Activated CD4-positive, alpha-beta memory T cell treated with anti-CD3 and anti-CD28 coated beads for 36 hours (primary cell): ENCODE results near the gene FGGY. TPM values are rescaled to one million over a fixed set of nuclear protein-coding genes. Genes with fewer than 3 reads are reported as not detected.
"Not testable (repeated sequence)": the region's sequence is repeated elsewhere in the genome, so short reads cannot be mapped to it uniquely, and the experiment has no call there.

Source experiments
- CTCF ChIA-PET: fragments of 350-600 bp; sonication (Branson Sonifier 250); formaldehyde crosslinking; loops from one replicate; lab custom pipeline; 2021; ENCODE audit warnings: antibody characterized with exemption, inconsistent platforms; lab: Charles Lee
- POLR2A ChIA-PET: fragments of 350-600 bp; sonication (Branson Sonifier 250); formaldehyde crosslinking; loops from one replicate; lab custom pipeline; 2021; ENCODE audit warnings: antibody characterized with exemption; lab: Charles Lee
- DNase-seq: peaks from one replicate; pipeline ENCODE4 v3.0.0-alpha.2; 2020
- H3K27ac Mint-ChIP-seq: one replicate; pipeline ENCODE4 v1.8.0; 2021; ENCODE audit warnings: mixed read lengths
- H3K27me3 Mint-ChIP-seq: one replicate; pipeline ENCODE4 v1.8.0; 2021; ENCODE audit warnings: mixed read lengths
- H3K36me3 Mint-ChIP-seq: one replicate; pipeline ENCODE4 v1.8.0; 2021; ENCODE audit warnings: mixed read lengths
- H3K4me1 Mint-ChIP-seq: one replicate; pipeline ENCODE4 v1.8.0; 2021; ENCODE audit warnings: low read depth, mixed read lengths
- H3K4me3 Mint-ChIP-seq: one replicate; pipeline ENCODE4 v1.8.0; 2021; ENCODE audit warnings: mild to moderate bottlenecking, mixed read lengths
- H3K9me3 Mint-ChIP-seq: one replicate; pipeline ENCODE4 v1.8.0; 2021; ENCODE audit warnings: mixed read lengths
- intact Hi-C: fragments of 100-400 bp; cut with micrococcal nuclease; formaldehyde crosslinking; loops from one replicate; pipeline ENCODE4 v1.15.1; 2023
- total RNA-seq, 2 experiments: library from RNA; stranded (reverse); gene quantifications; one replicate each; pipeline ENCODE4 v1.2.3, GENCODE V29; 2021

FGGY gene
- total RNA-seq, 2 experiments from 2014 or later: 10.2 TPM

DNA sequence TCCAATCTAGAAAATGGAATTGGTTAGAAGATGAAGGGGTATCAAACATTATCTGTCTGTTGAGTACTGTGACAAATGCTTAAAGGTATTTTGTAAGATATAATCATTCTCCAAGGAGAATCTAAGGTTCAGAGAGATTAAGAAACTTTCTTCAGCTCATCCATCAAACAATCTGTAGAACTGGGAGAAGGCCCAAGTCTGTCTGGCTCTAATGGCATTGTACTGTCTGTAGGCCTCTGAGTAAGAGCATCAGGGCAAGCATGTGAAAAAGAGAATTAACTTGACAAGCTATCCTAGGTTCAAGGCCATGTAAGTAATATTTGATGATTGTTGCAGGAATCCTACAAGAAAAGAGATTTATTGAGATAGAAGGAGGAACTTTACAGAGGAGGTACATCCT is 5.3 kb upstream of the FGGY start:
- no peak overlapping the region for H3K27ac Mint-ChIP-seq
- H3K4me1 Mint-ChIP-seq: peaks cover 5% of the 10 kb centered on the region
- CTCF ChIA-PET: interaction anchor here (0.6 kb wide), 1 partner anchor 530 kb away, joined by 3 read pairs; no protein-coding TSS in a partner anchor
- no peaks in the 10 kb centered on the region for H3K27me3 Mint-ChIP-seq
- H3K4me3 Mint-ChIP-seq: no peak overlapping the region
- POLR2A ChIA-PET: no interaction called here
- no peaks in the 10 kb centered on the region for H3K9me3 Mint-ChIP-seq
- no peak for DNase-seq
- intact Hi-C loops: loop anchor here (10.0 kb wide), 2 partner anchors 147 to 267 kb away; no protein-coding TSS in a partner anchor
- no peaks in the 10 kb centered on the region for H3K36me3 Mint-ChIP-seq

DNA sequence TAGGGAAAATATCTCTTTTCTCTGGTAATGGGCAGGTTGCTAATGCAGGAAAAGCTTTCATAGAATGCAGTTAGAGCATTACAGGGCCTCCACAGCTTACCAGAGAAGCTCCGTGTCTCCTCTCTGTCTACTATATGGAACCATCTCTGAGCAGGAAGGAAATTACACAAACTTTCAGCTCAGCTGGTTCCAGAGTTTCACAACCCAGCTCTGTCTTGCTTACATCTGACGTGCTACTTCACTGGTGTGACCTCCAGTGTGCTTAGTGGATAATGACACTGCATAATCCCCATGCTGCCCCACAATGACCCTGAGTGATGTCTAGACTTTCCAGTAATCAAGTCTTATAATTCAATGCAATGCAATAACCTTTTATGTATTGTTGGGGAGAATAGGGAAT is 4.3 kb upstream of the FGGY start:
- H3K27me3 Mint-ChIP-seq: no peaks in the 10 kb centered on the region
- ChIA-PET CTCF (no interaction called here), POLR2A (no interaction called here)
- no peak overlapping the region for H3K27ac Mint-ChIP-seq
- no peaks in the 10 kb centered on the region for H3K9me3 Mint-ChIP-seq
- H3K4me1 Mint-ChIP-seq: peaks cover 5% of the 10 kb centered on the region
- no peak overlapping the region for H3K4me3 Mint-ChIP-seq
- intact Hi-C loops: loop anchor here (10.0 kb wide), 2 partner anchors 148 to 268 kb away; no protein-coding TSS in a partner anchor
- no peak for DNase-seq
- H3K36me3 Mint-ChIP-seq: no peaks in the 10 kb centered on the region

DNA sequence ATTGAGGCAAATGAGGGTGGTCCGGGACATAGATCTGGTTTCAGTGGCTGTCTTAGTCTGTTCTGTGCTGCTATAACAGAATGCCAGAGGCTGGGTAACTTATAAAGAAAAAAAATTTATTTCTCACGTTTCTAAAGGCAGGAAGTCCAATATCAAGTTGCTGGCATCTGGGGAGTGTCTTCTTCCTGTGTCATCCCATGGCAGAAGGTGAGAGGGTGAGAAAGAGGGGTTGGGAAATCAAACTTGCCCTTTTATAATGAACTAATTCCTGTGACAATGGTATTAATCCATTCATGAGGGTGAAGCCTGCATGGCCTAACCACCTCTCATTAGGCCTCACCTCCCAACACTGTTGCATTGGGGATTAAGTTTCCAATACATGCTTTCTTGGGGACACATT is 3.7 kb upstream of the FGGY start:
- Mint-ChIP-seq H3K9me3 (no peaks in the 10 kb centered on the region), H3K27me3 (no peaks in the 10 kb centered on the region), H3K36me3 (no peaks in the 10 kb centered on the region), H3K4me1 (peaks cover 10% of the 10 kb centered on the region), H3K27ac (no peak overlapping the region), H3K4me3 (no peak overlapping the region)
- intact Hi-C loops: loop anchor here (10.0 kb wide), 2 partner anchors 148 to 268 kb away; no protein-coding TSS in a partner anchor
- CTCF ChIA-PET: no interaction called here
- POLR2A ChIA-PET: no interaction called here
- no peak for DNase-seq

DNA sequence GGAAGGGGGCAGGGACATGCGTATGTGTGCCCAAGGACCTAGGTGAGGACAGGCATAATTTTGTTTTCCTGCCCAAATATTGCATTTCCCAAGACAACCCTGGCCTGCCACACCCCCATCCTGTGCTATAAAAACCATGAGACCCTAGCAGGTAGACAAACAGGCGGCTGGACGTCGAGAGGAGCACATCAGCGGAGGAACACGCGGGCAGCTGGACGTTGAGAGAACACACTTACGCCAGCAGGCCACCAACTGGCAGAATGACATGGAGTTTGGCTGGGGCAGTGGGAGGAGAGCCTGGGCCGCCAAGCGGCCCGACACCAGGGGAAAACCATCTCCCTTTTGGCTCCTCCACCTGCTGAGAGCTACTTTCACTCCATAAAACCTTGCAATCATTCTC is 3.0 kb upstream of the FGGY start:
- Mint-ChIP-seq H3K27me3 (no peaks in the 10 kb centered on the region), H3K4me3 (no peak overlapping the region), H3K27ac (no peak overlapping the region), H3K36me3 (no peaks in the 10 kb centered on the region), H3K4me1 (peaks cover 13% of the 10 kb centered on the region), H3K9me3 (no peaks in the 10 kb centered on the region)
- no peak for DNase-seq
- ChIA-PET POLR2A (no interaction called here), CTCF (no interaction called here)
- intact Hi-C loops: loop anchor here (10.0 kb wide), 2 partner anchors 149 to 269 kb away; no protein-coding TSS in a partner anchor

DNA sequence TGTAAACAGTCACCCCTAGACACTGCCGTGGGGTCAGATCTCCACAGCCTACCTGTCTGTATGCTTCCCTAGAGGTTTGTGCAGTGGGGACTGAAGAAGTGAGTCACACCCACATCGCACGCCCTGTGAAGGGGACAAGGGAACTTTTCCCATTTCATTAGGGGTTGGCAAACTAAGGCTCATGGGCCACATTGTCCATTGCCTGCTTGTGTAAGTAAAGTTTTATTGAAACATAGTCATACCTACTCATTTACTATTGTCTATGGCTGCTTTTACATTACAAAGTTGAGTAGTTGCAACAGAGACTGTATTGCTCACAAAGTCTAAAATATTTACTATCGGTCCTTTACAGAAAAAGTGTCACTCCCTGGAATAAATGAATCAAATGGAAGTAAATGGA is 2.5 kb upstream of the FGGY start:
- Mint-ChIP-seq H3K27ac (no peak overlapping the region), H3K27me3 (no peaks in the 10 kb centered on the region), H3K4me1 (peaks cover 13% of the 10 kb centered on the region), H3K9me3 (no peaks in the 10 kb centered on the region), H3K4me3 (no peak overlapping the region), H3K36me3 (no peaks in the 10 kb centered on the region)
- POLR2A ChIA-PET: no interaction called here
- CTCF ChIA-PET: no interaction called here
- DNase-seq: no peak
- intact Hi-C loops: loop anchor here (10.0 kb wide), 2 partner anchors 150 to 270 kb away; no protein-coding TSS in a partner anchor

DNA sequence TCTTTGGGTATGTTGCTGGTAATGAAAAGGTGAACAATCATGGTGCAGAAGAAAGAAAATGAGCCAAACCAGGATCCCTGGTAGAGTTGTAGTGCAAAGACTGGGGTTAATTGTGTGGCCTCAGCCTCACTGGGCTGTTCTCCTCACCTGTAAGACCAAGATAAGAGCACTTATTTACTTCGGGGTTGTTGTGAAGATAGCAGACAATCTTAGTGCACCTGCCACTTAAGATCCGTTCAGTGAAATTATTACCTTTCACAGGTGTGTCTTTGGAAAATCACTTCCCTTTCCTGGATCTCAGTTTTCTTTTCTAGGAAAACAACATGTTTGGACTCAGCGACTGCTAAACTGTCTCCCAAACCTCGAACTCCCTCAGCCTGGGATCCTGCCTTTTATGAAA is 1.3 kb upstream of the FGGY start:
- H3K4me3 Mint-ChIP-seq: peak overlapping the region; percentile 79
- POLR2A ChIA-PET: interaction anchor here (1.4 kb wide), 1 partner anchor 512 kb away, joined by 4 read pairs; the partner anchor contains the start of gene JUN
- no peaks in the 10 kb centered on the region for H3K36me3 Mint-ChIP-seq
- intact Hi-C loops: loop anchor here (1.0 to 10.0 kb wide), 7 partner anchors 33 to 519 kb away; partner anchors contain the start of genes HOOK1 and JUN
- no peaks in the 10 kb centered on the region for H3K9me3 Mint-ChIP-seq
- H3K27ac Mint-ChIP-seq: no peak overlapping the region
- DNase-seq: no peak
- no peaks in the 10 kb centered on the region for H3K27me3 Mint-ChIP-seq
- CTCF ChIA-PET: interaction anchor here (2.0 kb wide), 1 partner anchor 464 kb away, joined by 6 read pairs; no protein-coding TSS in a partner anchor
- H3K4me1 Mint-ChIP-seq: peaks cover 13% of the 10 kb centered on the region

DNA sequence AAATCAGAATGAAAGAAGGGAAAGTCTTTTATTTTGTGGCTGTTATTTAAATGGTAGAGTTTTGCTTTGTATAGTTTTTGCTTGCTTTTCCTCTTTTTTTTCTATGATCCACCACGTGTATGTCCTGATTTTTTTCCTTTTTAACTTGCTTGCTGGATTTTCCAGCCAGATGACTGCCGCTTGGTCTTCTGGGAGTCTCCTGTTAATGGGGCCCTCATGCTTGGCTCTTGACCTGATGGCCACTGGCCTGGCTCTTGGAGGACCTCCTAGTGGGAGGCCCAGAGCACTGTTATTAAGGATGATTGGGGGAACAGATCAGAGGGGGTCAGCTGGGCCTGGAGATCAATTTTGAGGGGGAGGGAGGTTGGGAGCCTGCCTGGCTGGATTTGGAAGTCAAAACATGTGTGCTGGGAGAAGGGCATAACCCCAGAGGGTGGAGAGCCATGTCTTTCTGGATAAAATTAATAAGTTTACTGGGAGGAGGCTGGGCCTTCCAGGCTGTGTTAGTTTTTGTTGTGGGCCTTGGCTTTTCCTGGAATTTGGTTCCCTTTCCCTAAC is 1.2 kb downstream of the FGGY start:
- no peaks in the 10 kb centered on the region for H3K27me3 Mint-ChIP-seq
- POLR2A ChIA-PET: no interaction called here
- DNase-seq: no peak
- CTCF ChIA-PET: no interaction called here
- no peak overlapping the region for H3K27ac Mint-ChIP-seq
- peaks cover 6% of the 10 kb centered on the region for H3K36me3 Mint-ChIP-seq
- intact Hi-C loops: loop anchor here (10.0 kb wide), 2 partner anchors 153 to 273 kb away; no protein-coding TSS in a partner anchor
- peaks cover 11% of the 10 kb centered on the region for H3K4me1 Mint-ChIP-seq
- H3K9me3 Mint-ChIP-seq: peaks cover under 1% of the 10 kb centered on the region
- peak overlapping the region; percentile 41 for H3K4me3 Mint-ChIP-seq

DNA sequence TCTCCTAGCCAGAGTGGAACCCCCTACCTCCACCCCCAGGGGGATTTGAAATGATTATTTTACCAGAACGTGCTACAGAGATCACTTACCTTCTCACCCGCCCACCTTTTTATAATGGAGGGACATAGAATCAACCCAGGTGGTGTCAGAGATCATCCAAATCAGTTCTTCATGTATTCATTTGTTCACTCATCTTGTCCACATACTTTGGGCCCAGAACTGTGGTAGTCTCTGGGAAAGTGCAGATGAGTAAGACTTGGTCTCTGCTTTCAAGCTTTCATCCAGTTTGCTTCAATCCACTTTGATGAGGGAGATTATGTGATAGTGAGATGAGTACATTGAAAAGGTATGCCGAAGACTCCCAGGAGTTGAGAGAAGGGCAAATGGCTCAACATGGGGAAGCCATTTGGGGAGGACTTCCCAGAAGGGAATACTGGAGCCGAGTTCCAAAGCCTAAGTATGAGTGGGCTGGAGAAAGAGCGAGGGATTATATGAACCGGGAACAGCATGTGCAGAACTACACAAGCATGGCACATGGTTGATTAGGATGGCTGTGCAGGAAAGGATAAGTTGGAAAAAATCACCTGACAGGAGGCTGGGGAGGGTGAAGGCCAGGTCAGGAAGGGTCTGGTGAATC is 1.9 kb downstream of the FGGY start:
- Mint-ChIP-seq H3K9me3 (peaks cover 3% of the 10 kb centered on the region), H3K27me3 (no peaks in the 10 kb centered on the region), H3K4me1 (peaks cover 11% of the 10 kb centered on the region), H3K4me3 (no peak overlapping the region), H3K27ac (no peak overlapping the region), H3K36me3 (peaks cover 8% of the 10 kb centered on the region)
- ChIA-PET POLR2A (no interaction called here), CTCF (no interaction called here)
- intact Hi-C loops: loop anchor here (10.0 kb wide), 2 partner anchors 154 to 274 kb away; no protein-coding TSS in a partner anchor
- no peak for DNase-seq

DNA sequence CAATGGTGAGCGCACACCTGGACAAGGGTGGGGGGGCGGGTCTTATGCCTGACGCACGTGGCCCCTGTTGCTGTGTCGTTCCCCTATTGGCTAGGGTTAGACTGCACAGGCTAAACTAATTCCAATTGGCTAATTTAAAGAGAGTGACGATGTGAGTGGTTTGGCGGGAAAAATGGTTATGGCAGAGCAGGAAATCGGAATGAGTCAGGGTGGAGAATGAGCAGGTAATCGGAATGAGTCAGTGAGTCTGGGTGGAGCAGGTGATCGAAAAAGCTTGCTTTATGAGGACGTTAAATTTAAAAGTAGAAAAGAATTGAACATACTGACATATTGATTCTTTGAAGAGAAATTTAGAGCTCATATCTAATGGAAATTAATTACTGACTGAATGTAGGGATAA is 2.8 kb downstream of the FGGY start:
- H3K4me1 Mint-ChIP-seq: peaks cover 11% of the 10 kb centered on the region
- intact Hi-C loops: loop anchor here (10.0 kb wide), 2 partner anchors 155 to 275 kb away; no protein-coding TSS in a partner anchor
- H3K36me3 Mint-ChIP-seq, DNase-seq, H3K9me3 Mint-ChIP-seq, H3K4me3 Mint-ChIP-seq, CTCF ChIA-PET, H3K27ac Mint-ChIP-seq, POLR2A ChIA-PET, H3K27me3 Mint-ChIP-seq: not testable (repeated sequence)

DNA sequence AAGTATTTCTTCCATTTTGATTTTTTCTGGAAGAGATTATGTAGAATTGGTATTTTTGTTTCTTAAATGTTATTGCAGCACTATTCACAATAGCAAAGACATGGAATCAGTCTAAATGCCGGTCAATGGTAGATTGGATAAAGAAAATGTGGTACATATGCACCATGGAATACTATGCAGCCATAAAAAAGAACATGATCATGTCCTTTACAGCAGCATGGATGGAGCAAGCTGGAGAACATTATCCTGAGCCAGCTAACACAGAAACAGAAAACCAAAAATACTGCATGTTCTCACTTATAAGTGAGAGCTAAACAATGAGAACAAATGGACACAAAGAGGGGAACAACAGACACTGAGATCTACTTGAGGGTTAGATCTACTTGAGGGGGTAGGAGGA is 5.4 kb downstream of the FGGY start:
- ChIA-PET POLR2A (no interaction called here), CTCF (no interaction called here)
- no peak for DNase-seq
- H3K4me3 Mint-ChIP-seq: no peak overlapping the region
- peaks cover 9% of the 10 kb centered on the region for H3K4me1 Mint-ChIP-seq
- peaks cover 20% of the 10 kb centered on the region for H3K9me3 Mint-ChIP-seq
- no peak overlapping the region for H3K27ac Mint-ChIP-seq
- peaks cover 16% of the 10 kb centered on the region for H3K36me3 Mint-ChIP-seq
- intact Hi-C loops: no loop called here
- no peaks in the 10 kb centered on the region for H3K27me3 Mint-ChIP-seq

DNA sequence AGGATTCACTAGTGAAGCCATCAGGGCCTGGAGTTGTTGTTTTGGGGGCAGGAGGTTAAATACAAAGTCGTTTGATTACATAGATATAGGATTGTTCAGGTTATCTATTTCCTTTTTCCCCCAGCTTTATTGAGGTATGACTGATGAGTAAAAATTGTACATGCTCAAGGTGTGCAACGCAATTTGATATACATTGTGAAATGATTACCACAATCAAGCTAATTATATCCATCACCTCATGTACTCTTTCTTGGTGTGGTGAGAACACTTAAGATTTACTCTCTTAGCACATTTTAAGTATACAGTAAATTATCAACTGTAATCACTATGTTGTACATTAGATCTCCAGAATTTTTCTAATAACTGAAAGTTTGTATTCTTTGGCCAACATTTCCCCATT is 6.0 kb downstream of the FGGY start:
- CTCF ChIA-PET: no interaction called here
- Mint-ChIP-seq H3K27me3 (no peaks in the 10 kb centered on the region), H3K27ac (no peak overlapping the region), H3K36me3 (peaks cover 16% of the 10 kb centered on the region), H3K4me1 (peaks cover 6% of the 10 kb centered on the region), H3K4me3 (no peak overlapping the region), H3K9me3 (peaks cover 20% of the 10 kb centered on the region)
- no peak for DNase-seq
- POLR2A ChIA-PET: no interaction called here
- intact Hi-C loops: no loop called here

DNA sequence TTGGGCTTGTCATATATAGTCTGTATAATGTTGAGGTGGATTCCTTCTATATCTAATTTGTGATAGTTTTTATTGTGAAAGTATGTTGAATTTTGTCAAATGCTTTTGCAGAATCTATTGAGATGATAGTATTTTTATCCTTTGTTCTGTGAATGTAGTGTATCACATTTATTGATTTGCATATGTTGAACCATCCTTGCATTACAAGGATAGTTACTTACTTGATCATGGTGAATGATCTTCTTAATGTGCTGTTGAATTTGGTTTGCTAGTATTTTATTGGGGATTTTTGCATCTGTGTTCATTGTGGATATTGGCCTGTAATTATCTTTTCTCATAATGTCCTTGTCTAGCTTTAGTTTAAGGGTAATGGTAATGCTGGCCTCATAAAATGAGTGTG is 8.3 kb downstream of the FGGY start:
- Mint-ChIP-seq H3K27me3 (no peaks in the 10 kb centered on the region), H3K9me3 (peaks cover 20% of the 10 kb centered on the region), H3K4me1 (no peaks in the 10 kb centered on the region), H3K36me3 (peaks cover 16% of the 10 kb centered on the region), H3K4me3 (no peak overlapping the region), H3K27ac (no peak overlapping the region)
- ChIA-PET CTCF (no interaction called here), POLR2A (no interaction called here)
- DNase-seq: no peak
- intact Hi-C loops: no loop called here
